Stimulated activated memory B cell treated with anti-CD40 and anti-IgM and Interleukin-4, amounts not matched to agents 10 μg/mL and 1 μg/mL and 100 μg/mL, for 72 hours (primary cell): Measurements from ENCODE around the gene SLITRK3.
"Not testable (repeated sequence)": the region's sequence is repeated elsewhere in the genome, so short reads cannot be mapped to it uniquely, and the experiment has no call there.

Source experiments
- ATAC-seq: fragments of 150-1000 bp; cut with Tn5 transposase; 2 replicates; pipeline ENCODE4 v1.10.0; 2021
- H3K27ac Mint-ChIP-seq: one replicate; pipeline ENCODE4 v1.8.0; 2022; ENCODE audit warnings: mild to moderate bottlenecking, mixed read lengths
- H3K27me3 Mint-ChIP-seq: one replicate; pipeline ENCODE4 v1.8.0; 2022; ENCODE audit warnings: mixed read lengths
- H3K36me3 Mint-ChIP-seq: one replicate; pipeline ENCODE4 v1.8.0; 2022; ENCODE audit warnings: mixed read lengths
- H3K4me1 Mint-ChIP-seq: one replicate; pipeline ENCODE4 v1.8.0; 2022; ENCODE audit warnings: mixed read lengths
- H3K4me3 Mint-ChIP-seq: one replicate; pipeline ENCODE4 v1.8.0; 2022; ENCODE audit warnings: mild to moderate bottlenecking, moderate library complexity, mixed read lengths
- H3K9me3 Mint-ChIP-seq: one replicate; pipeline ENCODE4 v1.8.0; 2022; ENCODE audit warnings: mixed read lengths

Gene SLITRK3

GRCh38 chr3:165156757-165157420 is 39.3 kb downstream of the SLITRK3 start:
- H3K4me3 Mint-ChIP-seq: no peak overlapping the region
- no peak overlapping the region for H3K27ac Mint-ChIP-seq
- no peaks in the 10 kb centered on the region for H3K27me3 Mint-ChIP-seq
- no peaks in the 10 kb centered on the region for H3K4me1 Mint-ChIP-seq
- H3K36me3 Mint-ChIP-seq: no peaks in the 10 kb centered on the region
- ATAC-seq: no peak
- H3K9me3 Mint-ChIP-seq: no peaks in the 10 kb centered on the region

DNA sequence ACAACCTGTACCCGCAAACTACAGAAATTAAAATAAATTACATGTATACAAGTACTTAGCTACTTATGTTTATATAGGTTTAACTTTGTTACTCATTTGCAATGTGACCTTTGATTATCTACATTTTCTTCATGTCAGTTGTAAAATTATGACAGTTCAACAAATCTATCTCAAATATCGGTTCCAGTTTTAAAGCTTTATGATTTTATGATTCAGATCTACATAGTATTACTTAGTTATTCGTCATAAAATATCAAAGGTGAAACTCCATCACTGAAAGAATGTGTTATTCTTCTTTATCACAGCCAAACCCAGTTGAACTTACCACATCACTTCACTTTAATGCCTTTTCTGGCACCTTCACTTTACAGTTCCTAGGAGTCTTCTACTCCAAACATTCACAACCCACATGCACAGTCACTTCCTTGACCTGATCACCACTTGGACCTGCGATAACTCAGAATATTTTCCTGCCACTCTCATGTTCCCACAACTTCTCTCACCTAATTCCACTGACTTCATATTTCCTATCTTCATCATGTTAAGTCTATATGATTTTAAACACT is 47.2 kb downstream of the SLITRK3 start:
- Mint-ChIP-seq H3K9me3 (peaks cover 10% of the 10 kb centered on the region), H3K36me3 (no peaks in the 10 kb centered on the region), H3K4me1 (no peaks in the 10 kb centered on the region), H3K27ac (no peak overlapping the region), H3K27me3 (no peaks in the 10 kb centered on the region), H3K4me3 (no peak overlapping the region)
- no peak for ATAC-seq

DNA sequence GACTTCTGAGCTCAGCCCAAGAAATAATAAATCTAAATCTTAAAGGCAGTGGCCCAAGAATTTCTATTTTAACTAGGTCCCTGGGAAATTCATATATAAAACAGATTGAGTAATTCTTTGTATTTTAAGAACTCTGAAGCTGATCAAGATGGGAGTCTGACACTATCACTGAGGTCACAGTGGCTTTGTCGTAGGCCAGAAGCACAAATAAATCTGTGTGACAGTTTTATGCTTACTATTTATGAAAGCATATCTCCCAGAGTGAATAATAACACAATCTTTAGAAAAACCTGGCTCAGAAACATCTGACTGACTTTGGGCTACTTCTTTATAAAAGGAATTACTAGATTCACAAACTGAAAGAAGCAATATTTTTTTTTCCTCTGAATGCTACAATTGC is 51.9 kb downstream of the SLITRK3 start:
- no peaks in the 10 kb centered on the region for H3K27me3 Mint-ChIP-seq
- no peaks in the 10 kb centered on the region for H3K36me3 Mint-ChIP-seq
- no peak overlapping the region for H3K4me3 Mint-ChIP-seq
- no peak for ATAC-seq
- H3K9me3 Mint-ChIP-seq: peaks cover 6% of the 10 kb centered on the region
- no peak overlapping the region for H3K27ac Mint-ChIP-seq
- H3K4me1 Mint-ChIP-seq: no peaks in the 10 kb centered on the region

GRCh38 chr3:165139918-165140317 is 56.3 kb downstream of the SLITRK3 start:
- not testable (repeated sequence) for ATAC-seq, H3K4me1 Mint-ChIP-seq, H3K27me3 Mint-ChIP-seq, H3K9me3 Mint-ChIP-seq, H3K36me3 Mint-ChIP-seq, H3K4me3 Mint-ChIP-seq, H3K27ac Mint-ChIP-seq
